Calu3 (cell line): ENCODE data around the gene AHNAK. TPM values are rescaled to one million over a fixed set of nuclear protein-coding genes. Genes with fewer than 3 reads are reported as not detected.
A peak's percentile ranks its signal among the peaks of the same experiment; 100 is the strongest.

Source experiments
- BruUV-seq: library from RNA; stranded (reverse); fragments of 400-500 nt; replicated peaks from 2 replicates; lab custom pipeline; 2021; lab: Mats Ljungman, UMichigan
- CTCF ChIA-PET: fragments of 300-600 bp; sonication (Branson Sonifier 250); formaldehyde crosslinking; loops from one replicate; lab custom pipeline; 2022; ENCODE audit warnings: antibody characterized with exemption; lab: Charles Lee
- DNase-seq: peaks from one replicate; pipeline ENCODE4 v3.0.0; 2022
- H3K27ac Mint-ChIP-seq: one replicate; pipeline ENCODE4 v1.8.0; 2022; ENCODE audit warnings: mixed read lengths; ENCODE audit not compliant: unreplicated experiment
- H3K27me3 Mint-ChIP-seq: one replicate; pipeline ENCODE4 v1.8.0; 2022; ENCODE audit warnings: mixed read lengths; ENCODE audit not compliant: unreplicated experiment
- H3K36me3 Mint-ChIP-seq: one replicate; pipeline ENCODE4 v1.8.0; 2022; ENCODE audit warnings: mild to moderate bottlenecking, moderate library complexity, mixed read lengths; ENCODE audit not compliant: insufficient read depth, unreplicated experiment
- H3K4me1 Mint-ChIP-seq: one replicate; pipeline ENCODE4 v1.8.0; 2022; ENCODE audit warnings: mild to moderate bottlenecking, low read depth, mixed read lengths; ENCODE audit not compliant: unreplicated experiment
- H3K4me3 Mint-ChIP-seq: one replicate; pipeline ENCODE4 v1.8.0; 2022; ENCODE audit warnings: mild to moderate bottlenecking, low read depth, moderate library complexity, mixed read lengths; ENCODE audit not compliant: unreplicated experiment
- H3K9me3 Mint-ChIP-seq: one replicate; pipeline ENCODE4 v1.8.0; 2022; ENCODE audit warnings: low read depth, mixed read lengths; ENCODE audit not compliant: unreplicated experiment
- intact Hi-C: fragments of 100-400 bp; cut with micrococcal nuclease; formaldehyde crosslinking; loops from one replicate; pipeline ENCODE4 v1.10.0; 2022; ENCODE audit not compliant: unreplicated experiment
- total RNA-seq: library from RNA; stranded (reverse); gene quantifications from 2 replicates; pipeline ENCODE4 v1.2.3, GENCODE V29; 2022
- TF ChIP-seq, protein P1 (sequence below): fragments of 200-600 bp; IDR thresholded peaks from one replicate; pipeline ENCODE4 v1.8.0; 2022; ENCODE audit warnings: antibody characterized with exemption; ENCODE audit not compliant: unreplicated experiment

The AHNAK gene
- total RNA-seq, 1 experiment from 2014 or later = 246 TPM

DNA sequence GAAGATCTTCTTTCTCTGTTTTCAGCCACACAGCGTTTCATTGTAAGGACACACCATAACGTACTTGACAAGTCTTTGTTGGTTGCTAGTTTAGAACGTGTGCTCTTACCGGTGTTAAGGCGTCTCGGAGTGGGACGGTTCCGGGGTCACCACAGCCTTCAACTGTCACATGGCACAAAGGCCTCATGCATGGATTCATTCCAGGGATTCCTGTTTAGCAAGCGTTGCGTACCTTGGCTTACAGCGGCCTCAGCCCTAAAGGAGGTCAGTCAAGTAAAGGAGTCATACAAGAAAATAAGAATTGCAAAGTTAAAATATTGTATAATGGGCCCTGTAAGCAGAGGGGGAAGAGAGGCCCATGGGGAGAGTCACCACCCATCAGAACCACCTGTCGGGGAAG lies 130.0 kb downstream of the AHNAK start:
- Mint-ChIP-seq H3K4me1 (no peaks in the 10 kb centered on the region), H3K27ac (peak overlapping the region; percentile 13), H3K27me3 (no peaks in the 10 kb centered on the region), H3K36me3 (no peaks in the 10 kb centered on the region), H3K9me3 (no peaks in the 10 kb centered on the region), H3K4me3 (no peak overlapping the region)
- TF ChIP-seq, protein P1, sequence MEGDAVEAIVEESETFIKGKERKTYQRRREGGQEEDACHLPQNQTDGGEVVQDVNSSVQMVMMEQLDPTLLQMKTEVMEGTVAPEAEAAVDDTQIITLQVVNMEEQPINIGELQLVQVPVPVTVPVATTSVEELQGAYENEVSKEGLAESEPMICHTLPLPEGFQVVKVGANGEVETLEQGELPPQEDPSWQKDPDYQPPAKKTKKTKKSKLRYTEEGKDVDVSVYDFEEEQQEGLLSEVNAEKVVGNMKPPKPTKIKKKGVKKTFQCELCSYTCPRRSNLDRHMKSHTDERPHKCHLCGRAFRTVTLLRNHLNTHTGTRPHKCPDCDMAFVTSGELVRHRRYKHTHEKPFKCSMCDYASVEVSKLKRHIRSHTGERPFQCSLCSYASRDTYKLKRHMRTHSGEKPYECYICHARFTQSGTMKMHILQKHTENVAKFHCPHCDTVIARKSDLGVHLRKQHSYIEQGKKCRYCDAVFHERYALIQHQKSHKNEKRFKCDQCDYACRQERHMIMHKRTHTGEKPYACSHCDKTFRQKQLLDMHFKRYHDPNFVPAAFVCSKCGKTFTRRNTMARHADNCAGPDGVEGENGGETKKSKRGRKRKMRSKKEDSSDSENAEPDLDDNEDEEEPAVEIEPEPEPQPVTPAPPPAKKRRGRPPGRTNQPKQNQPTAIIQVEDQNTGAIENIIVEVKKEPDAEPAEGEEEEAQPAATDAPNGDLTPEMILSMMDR = no peak
- BruUV-seq = no TSS peak
- DNase-seq = no peak
- CTCF ChIA-PET = no interaction called here
- intact Hi-C loops = no loop called here

DNA sequence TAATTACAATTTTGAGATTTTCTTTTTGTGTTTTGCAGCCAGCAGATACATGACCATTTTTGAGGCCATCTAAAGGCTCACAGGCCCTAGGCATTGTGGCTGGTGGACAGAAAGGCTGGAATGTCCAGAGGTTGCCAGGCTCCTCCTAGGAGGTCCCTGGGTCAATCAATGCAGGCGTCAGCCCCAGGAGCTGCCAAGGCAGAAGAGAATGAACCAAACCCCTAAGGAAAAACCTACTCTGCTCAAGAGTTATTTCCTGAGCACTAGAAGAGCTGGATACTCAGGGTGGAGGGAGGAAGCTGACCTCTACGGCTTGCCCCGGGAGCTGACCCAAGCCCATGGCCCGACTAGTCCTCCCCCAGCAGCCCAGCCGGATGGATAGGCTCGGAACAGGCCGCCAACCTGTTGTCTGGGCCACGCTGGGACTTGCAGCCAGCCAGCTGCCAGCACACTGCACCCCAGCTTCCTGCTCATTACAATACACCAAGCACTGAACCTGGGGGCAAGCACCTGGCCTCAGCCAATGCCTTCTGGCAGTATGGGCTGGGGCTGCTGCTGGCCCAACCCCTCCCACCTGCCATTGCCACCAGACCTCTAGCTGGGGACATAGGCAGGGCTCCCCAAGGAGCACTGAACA lies 133.4 kb downstream of the AHNAK start:
- Mint-ChIP-seq H3K27ac (no peak overlapping the region), H3K36me3 (no peaks in the 10 kb centered on the region), H3K4me1 (no peaks in the 10 kb centered on the region), H3K27me3 (no peaks in the 10 kb centered on the region), H3K4me3 (no peak overlapping the region), H3K9me3 (no peaks in the 10 kb centered on the region)
- intact Hi-C loops = no loop called here
- no TSS peak for BruUV-seq
- TF ChIP-seq, protein P1 = no peak
- CTCF ChIA-PET = no interaction called here
- DNase-seq = no peak

DNA sequence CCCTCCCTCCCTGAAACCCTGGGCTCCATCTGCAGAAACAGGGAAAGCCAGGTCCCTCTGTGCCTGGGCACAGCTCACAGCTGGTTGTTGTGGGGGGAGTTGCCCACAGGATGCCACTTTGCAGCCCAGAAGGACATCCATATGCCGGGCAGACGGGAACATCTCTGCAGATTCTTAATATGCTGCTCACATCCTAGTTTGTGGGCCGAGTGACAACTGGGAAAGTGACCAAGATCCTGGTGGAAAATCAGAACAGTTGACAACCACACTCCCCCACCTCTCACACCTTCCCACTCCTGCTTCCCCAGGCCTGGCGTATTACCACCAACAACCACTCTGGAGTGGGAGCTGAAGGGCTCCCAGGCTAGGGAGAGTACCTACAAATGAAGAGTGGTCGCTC lies 135.1 kb downstream of the AHNAK start:
- CTCF ChIA-PET = interaction anchor here (1.2 to 1.4 kb wide), 2 partner anchors 11 to 13 kb away, joined by 3 to 5 read pairs; no protein-coding TSS in a partner anchor
- TF ChIP-seq, protein P1 = no peak
- Mint-ChIP-seq H3K4me1 (no peaks in the 10 kb centered on the region), H3K4me3 (no peak overlapping the region), H3K27ac (no peak overlapping the region), H3K36me3 (no peaks in the 10 kb centered on the region), H3K27me3 (no peaks in the 10 kb centered on the region), H3K9me3 (no peaks in the 10 kb centered on the region)
- no peak for DNase-seq
- no TSS peak for BruUV-seq
- intact Hi-C loops = no loop called here

DNA sequence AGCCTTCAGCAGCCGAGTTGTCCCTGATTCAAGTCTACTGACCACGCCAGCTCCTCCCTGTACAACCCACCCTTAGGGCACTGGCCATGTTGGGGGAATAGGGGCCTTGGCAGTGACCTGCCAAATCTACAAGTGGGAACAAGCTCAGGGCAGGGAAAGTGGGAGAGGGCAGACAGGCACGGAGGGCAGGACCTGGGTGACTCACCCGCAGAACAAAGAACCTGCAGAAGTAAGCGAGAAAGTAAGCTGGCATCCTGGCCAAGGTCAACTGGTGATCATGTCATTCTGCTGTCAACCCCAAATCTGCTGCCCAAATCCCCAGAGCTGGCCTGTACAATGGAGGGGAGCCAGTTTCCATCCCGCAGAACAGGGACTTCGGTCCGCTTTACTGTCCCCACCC lies 135.6 kb downstream of the AHNAK start:
- Mint-ChIP-seq H3K27ac (no peak overlapping the region), H3K9me3 (no peaks in the 10 kb centered on the region), H3K4me1 (no peaks in the 10 kb centered on the region), H3K36me3 (no peaks in the 10 kb centered on the region), H3K27me3 (no peaks in the 10 kb centered on the region), H3K4me3 (no peak overlapping the region)
- BruUV-seq = no TSS peak
- TF ChIP-seq, protein P1 = no peak
- CTCF ChIA-PET = interaction anchor here (1.2 to 1.4 kb wide), 2 partner anchors 12 to 13 kb away, joined by 3 to 5 read pairs; no protein-coding TSS in a partner anchor
- intact Hi-C loops = no loop called here
- no peak for DNase-seq
